GM18505 (cell line): Measurements from ENCODE around the gene PADI3.

Experiments
- ATAC-seq: cut with Tn5 transposase; IDR thresholded peaks from one replicate; pipeline ENCODE4 v1.9.1; 2021; ENCODE audit not compliant: unreplicated experiment
- POLR2A ChIP-seq: IDR thresholded peaks from 4 replicates; pipeline ENCODE4 v1.6.1; 2011; ENCODE audit warnings: borderline replicate concordance; ENCODE audit not compliant: insufficient read depth, insufficient read length; ENCODE audit errors: extremely low read depth

The PADI3 gene

GRCh38 chr1:17212009-17212408 lies 36.9 kb upstream of the PADI3 start:
- no peak for TF ChIP-seq POLR2A
- no peak for ATAC-seq

- no peak for ATAC-seq
- no peak for TF ChIP-seq POLR2A
Measured at GRCh38 chr1:17212487-17213121, 36.3 kb upstream of the PADI3 start.

DNA sequence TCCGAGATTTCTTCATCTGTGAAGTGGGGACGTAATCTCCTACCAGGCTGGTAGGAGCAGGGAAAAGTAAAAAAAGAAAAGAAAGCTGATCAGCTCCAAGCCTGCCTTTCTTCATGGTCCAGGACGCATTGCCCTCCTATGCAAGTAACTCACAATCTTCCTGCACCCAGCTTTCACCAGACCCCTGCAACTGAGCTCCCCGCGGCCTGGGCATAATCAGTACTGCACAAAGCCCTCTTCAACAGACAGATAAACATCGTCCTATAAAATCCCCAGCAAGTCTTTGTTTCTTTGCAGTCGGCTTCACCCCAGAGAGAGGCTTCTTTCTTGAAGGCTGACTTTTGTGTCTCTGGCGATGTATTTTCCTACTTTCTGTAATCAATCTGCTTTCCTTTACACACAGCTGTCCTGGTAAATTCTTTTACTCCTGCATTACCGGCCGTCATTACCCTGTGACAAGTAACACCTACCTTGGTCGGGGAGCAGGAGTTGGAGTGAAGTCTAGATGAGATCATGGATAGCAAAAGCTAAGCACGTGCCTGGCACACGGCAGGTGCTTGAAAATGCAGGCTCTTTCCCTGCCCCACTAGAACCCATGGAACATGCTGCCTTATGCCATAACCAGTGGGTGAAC lies 35.6 kb upstream of the PADI3 start:
- TF ChIP-seq POLR2A, result no peak
- no peak for ATAC-seq

- ATAC-seq, result no peak
- no peak for TF ChIP-seq POLR2A
Measured at GRCh38 chr1:17213782-17214148, 35.1 kb upstream of the PADI3 start.

GRCh38 chr1:17214876-17215544 lies 33.9 kb upstream of the PADI3 start:
- TF ChIP-seq POLR2A, result no peak
- no peak for ATAC-seq

DNA sequence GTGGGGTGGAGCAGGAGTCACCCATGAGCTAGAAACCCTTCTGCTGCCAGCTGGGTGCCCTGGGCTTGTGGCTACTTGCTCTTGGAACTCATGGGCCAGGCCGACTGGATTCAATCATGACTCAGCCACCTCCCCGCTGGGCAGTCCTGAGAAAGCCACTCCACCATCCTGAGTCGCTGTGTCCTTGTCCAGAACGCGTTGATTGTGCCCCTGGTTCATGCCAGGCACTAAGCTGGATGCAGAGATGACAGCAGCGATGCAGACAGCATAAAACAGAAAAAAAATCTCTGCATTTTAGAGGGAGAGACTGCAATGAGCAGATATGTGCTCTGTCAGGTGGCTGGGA lies 33.4 kb upstream of the PADI3 start:
- no peak for TF ChIP-seq POLR2A
- ATAC-seq, result no peak

DNA sequence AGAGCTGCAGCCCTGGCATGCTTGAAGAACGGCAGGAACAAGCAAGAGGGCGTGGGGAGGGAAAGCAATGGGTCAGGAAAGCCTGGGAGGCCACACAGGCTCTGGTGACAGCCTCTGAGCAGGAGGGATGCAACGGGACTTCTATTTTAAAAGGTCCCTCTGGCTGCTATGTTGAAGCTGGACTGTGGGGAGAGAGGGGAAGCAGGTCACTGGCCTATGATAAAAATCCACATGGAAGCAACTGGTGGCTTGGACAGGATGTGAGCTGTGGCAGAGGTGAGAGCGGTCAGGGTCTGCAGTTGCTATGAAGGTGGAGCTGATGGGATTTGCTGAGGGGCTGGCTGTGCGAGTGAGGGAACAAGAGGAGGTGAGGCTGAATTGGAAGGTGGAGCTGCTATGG lies 32.8 kb upstream of the PADI3 start:
- no peak for ATAC-seq

GRCh38 chr1:17217607-17218006 lies 31.3 kb upstream of the PADI3 start:
- ATAC-seq, result no peak
- TF ChIP-seq POLR2A, result no peak

More for the DNA sequence above, 32.8 kb upstream of the PADI3 start:
- TF ChIP-seq POLR2A, result no peak

- no peak for ATAC-seq
- TF ChIP-seq POLR2A, result no peak
Measured at GRCh38 chr1:17218939-17219338, 30.0 kb upstream of the PADI3 start.

GRCh38 chr1:17220287-17220686 lies 28.6 kb upstream of the PADI3 start:
- ATAC-seq, result no peak
- TF ChIP-seq POLR2A, result no peak

GRCh38 chr1:17222557-17222956 lies 26.3 kb upstream of the PADI3 start:
- no peak for TF ChIP-seq POLR2A
- ATAC-seq, result no peak

GRCh38 chr1:17224434-17224833 lies 24.5 kb upstream of the PADI3 start:
- ATAC-seq, result no peak
- no peak for TF ChIP-seq POLR2A

- no peak for TF ChIP-seq POLR2A
- ATAC-seq, result no peak
Measured at GRCh38 chr1:17225140-17225539, 23.8 kb upstream of the PADI3 start.

- no peak for TF ChIP-seq POLR2A
- ATAC-seq, result no peak
Measured at GRCh38 chr1:17227358-17227915, 21.5 kb upstream of the PADI3 start.
